Fibroblast of peridontal ligament (primary cell): ENCODE measurements around the gene LHPP.
A peak's percentile ranks its signal among the peaks of the same experiment; 100 is the strongest.
"Not testable (repeated sequence)": the region's sequence is repeated elsewhere in the genome, so short reads cannot be mapped to it uniquely, and the experiment has no call there.

ENCODE experiments used
- DNase-seq: peaks from one replicate; pipeline ENCODE4 v3.0.0-alpha.2; 2010; ENCODE audit errors: extremely low read depth

LHPP gene

DNA sequence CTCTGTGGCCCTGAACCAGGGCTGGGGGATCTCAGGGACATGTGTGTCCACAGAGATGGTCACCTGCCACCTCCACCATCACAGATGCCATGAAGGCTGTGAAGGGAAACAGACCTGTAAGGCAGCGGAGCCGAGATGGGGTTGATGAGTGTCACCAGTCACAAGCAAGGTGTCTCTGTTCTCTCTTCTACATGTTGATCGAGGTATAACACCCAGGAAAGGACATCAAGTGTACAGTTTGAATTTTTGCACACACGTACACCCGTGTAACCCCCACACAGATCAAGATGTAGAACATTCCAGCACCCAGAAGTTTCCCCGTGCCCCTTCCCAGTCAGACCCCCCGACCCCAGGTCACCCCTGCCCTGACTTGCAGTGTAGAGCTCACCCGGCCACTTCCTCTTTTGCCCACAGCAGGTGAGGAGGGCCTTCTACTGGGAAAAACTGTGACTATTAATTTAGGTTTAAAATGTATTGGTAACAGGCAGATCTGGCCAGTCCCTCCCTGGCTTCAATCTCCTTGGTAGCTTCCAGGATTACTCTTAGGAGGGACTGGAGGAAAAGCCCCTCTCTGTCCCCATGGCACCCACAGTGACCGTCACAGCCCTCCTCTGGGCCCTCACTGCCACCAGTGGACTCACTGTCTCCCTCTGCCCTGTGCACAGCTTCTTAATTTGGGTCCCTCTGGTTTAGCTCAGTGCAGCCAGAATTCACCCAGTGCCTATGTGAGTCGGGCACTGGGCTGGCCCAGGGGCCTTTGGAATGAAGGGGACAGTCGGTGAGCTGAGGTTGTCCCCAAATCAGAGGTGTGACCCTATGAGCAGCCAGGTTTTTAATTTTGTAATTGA, 108.2 kb downstream of the LHPP start:
- DNase-seq = no peak

DNA sequence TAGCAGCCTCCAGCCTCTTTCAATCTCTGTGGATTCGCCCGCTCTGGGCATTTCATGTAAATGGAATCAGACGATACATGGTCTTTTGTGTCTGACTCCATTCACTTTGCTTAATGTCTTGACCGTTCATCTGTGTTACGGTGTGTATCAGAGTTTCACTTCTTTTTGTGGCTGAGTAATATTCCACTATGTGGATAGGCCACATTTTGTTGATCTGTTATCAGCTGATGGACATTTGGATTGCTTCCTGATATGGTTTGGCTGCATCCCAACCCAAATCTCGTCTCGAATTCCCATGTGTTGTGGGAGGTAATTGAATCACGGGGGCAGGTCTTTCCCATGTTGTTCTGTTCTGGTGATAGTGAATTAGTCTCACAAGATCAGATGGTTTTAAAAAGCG, 109.0 kb downstream of the LHPP start:
- DNase-seq = no peak

DNA sequence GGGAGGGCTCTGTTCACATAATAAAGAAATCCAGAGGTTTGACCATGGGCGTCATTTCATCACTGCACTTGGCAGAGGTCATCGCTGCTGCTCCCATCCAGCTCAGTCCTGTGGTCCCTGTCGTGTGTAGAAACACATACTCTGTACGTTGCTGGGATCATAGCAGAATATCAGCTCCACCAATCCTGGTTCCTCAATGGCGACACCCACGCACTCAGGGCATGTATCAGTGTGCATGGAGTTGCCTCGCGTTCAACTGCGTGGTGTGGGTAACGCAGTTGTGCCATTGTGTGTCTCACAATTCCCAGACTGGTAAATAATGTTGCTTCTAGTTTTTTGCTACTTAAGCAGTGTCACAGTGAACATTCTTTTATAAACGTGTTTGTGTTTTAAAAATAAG, 111.1 kb downstream of the LHPP start:
- DNase-seq = no peak

DNA sequence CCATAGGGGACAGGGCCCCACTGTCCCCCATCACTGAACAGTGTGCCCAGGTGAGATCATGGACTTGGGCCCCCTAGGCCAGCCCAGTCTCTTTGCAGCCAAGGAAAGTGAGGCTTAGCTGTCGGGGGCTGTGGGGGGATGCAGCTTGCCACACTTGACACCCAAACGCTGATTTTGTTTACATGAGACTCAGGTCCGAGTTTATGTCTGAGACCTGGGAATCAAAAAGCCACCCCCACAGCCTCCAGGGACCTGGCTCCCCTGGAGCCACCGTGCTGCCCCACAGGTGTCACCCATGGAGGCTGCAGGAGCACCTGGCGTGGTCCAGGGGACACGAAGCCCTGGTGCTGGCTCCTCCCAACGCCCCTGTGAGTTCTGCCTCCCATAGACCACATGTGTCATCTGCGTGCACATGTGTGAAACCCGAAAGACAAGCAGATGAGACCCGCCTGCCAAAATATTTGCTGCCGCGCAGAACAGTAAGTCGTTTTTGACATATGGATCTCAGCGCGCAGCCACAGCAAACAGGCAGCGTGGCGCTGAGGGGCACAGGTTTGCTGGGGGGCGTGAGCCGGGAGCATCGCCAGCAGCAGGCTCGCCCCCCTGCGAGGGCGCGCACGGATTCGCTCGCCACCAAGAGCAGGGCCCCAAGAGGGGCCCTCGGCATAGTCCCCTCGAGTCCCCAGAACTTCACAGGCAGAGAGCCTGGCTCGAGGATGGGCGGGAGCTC, 112.3 kb downstream of the LHPP start:
- no peak for DNase-seq

DNA sequence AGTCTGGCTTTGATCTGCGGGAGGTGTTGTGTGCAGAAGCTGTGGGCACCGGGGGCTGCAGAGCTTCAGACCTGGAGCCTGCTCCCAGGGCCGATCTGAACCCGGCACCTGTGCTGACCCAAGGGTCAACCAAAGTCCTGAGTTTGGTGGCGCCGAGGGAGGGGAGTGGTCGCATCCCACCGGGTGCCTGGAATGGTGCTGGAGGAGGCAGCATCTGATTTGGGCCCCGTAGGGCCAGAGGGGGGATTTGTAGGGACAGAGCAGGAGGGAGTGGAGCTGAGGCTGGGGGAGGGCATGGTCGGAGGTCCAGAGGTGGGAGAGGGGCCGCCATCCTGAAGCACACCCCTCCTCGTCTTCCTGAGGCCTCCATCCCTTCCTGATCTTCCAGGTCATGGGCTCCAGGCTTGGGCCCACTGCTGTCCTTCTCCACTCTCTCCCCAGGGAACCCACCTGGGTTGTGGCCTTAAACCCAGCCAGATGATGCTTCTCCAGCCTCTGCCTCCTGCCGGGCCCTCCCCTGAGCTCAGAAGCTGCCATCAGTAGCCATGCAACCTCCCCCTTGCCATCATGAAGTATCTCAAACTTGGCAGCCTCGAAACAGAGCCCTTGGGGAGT, 112.9 kb downstream of the LHPP start:
- DNase-seq = no peak

DNA sequence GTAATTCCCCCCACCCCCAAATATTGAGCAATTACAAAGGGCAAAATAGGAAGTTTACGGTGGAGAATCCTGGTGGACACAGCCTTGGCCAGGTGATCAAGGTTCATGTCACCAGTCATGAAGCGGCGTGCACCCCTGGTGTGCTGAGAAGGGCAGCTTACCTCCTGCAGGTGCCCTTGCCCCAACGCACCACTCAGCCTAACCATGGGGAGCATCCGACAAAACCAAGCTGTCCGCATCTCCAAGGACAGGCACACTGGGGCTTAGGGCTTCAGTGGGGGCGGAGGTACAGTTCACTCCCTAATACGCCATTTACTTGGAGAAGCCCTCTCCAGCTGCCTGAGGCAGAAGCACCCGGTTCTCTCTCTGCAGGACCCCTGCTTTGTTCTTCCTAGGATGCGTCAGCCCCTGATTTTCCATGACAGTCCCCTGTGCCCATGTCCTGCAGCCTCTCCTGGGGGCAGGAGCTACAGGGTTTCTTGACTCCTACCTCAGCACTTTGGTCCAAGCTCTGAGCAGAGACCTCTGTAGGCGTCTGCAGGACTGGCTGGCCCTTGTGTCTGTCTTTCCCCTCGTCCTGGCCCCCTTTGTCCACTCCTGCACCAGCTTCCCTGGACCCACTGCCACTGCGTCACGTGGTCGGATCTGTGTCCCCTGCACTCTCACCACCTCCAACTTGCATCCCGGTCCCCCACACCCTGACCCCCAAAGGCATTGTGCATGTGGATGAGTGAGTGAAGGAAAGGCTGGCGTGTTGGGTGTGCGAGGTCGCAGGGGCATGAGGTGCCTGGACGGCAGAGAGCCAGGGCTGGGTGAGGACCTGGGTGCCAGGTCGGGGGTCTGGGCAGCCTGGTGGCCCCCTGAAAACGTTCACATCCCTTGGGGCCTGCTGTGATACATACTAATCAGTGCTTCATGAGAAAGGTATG, 113.7 kb downstream of the LHPP start:
- DNase-seq = no peak

DNA sequence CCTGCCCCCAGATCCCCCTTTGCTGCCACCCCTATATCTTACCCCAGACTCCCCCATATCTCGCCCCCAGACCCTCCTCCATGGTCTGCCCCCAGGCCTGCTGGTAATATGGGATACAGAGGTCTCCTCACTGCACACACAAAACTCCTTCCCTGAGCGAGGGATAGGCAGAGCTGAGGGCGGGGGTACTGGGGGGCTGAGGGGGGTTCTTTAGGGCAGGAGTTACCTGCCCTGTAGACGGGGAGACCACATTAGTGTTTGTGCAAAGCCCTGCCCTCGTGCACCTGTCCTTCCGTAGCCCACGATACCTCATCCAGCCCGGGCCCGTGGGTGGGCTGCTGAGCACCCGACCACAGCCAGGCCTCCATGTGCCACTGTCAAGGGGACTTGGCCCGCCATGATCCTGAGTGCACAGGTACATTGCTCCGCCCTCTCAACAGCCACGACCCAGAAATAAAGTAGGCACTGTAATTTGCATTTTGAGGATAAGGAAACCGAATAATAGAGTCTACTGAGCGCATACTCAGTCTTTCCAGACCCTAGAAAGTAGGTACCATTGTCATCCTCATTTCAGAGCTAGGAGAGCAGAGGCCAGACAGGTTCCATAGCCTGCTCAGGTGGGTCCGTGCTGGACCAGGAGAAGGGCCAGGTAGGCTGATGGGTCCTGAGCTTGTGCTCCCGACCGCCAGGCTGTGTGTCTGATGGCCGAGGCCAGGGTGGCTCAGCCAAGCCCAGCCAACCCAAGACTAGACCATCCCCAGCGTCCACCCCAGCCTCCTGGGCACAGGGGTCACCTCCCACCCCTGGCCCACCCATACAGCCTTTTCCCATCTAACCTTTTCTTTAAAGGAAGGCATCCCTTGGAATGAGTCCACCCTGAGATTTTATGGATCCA, 115.2 kb downstream of the LHPP start:
- no peak for DNase-seq

DNA sequence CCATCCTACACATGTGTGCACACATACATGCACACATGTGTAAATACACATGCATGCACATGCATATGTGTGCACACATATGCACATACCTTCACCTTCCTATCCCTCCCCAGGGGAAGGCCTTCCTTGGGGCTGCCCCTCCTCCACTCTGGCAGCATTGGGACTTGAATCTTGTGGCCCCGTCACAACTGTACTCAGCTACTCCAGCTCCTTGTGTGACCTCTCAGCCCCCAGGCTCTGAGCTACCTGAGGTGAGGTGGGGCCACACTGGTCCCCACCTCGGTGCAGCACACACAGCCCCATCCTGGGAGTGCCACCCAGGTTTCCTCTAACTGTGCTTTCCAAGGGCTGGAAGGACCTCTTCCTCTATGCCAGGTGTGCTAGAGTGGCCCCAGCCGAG, 116.0 kb downstream of the LHPP start:
- no peak for DNase-seq

DNA sequence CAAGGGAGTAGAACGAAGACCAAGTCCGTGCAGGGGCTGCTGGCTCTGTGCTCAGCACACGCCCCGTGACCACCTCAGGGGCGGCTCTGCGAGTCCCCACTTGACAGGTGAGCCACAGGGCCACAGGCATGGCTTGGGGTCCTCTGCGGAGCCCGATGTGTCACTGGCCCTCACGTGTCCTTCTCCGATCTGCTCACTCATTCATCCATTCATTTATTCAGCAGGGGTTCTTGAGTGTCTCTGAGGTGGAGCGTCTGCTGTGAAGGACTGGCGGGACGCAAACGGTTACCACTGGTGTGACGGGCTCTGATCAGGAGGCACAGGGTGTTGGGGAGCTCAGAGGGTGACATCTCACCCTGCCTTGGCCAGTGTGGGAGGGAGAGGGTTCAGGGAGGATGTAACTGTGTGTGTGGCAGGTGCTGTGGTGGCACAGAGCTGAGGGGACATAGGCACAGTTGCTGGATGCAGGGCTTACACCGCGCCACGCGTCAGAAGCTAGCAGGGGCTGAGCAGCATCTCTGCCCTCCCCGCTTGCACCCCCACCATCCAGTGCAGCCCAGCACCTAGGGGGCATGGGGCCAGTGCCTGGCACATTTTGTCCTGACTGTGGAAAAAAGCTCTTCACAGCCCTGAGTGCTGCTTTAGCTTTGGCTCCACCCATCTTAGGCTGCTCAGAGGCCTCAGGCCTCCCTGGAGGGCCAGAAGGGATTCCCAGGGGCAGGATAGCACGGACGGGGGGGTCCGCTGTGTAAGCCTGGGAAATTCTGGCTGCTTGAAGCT, 116.8 kb downstream of the LHPP start:
- DNase-seq = no peak

DNA sequence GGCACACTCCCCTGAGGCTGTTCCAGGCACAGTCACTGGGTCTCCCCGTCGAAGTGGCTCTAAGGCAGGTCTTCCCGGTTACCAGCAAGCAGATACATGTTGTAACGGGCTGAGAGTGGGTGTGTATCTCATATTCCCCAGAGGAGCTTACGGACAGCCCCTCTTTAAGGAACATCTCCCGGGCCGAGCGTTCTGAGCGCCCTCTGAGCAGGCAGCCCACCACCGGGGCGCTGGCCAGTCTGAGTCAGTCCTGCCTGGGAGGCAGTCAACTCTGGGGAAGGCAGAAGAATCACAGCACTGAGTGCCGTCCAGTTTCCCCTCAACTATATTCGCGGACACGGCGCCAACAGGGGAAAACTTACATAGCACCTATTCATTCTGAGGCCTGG, 117.4 kb downstream of the LHPP start:
- no peak for DNase-seq

DNA sequence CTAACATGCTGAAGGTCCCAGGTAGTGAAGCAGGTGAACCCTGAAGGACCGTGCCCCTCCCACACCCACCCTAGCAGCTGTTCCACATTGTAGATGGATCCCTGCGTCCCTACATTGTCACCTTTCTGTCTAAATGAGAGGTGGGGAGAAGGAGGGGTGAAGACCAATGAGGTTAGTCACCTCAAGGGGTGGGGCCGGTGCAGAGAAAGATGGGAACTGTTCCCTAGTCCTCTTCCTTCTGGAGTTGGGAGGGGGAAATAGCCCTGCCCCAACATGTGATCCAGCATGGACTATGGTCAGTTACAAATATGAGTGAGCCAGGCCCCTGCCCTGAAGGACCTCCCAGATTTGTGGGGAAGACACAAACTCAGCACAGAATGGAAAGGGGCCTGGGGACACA, 124.5 kb downstream of the LHPP start:
- no peak for DNase-seq

DNA sequence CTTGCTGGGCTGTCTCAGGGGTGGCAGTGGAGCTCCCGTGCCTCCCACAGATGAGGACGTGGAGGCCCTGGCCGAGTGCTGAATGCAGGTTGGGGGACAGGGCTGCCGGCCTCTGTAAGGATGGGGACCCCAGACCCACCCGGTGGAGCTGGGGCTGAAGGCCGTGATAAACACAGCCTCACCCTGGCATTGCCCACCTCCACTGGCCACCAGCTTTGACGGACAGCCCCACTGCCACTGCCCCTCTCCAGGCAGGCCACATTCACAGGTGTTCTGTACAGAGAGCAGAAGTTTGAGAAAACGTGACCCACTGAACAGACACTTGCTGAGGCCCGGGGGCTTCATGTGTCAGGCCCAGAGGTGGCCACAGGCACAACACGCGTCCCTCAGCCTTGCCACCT, 126.2 kb downstream of the LHPP start:
- DNase-seq = no peak

DNA sequence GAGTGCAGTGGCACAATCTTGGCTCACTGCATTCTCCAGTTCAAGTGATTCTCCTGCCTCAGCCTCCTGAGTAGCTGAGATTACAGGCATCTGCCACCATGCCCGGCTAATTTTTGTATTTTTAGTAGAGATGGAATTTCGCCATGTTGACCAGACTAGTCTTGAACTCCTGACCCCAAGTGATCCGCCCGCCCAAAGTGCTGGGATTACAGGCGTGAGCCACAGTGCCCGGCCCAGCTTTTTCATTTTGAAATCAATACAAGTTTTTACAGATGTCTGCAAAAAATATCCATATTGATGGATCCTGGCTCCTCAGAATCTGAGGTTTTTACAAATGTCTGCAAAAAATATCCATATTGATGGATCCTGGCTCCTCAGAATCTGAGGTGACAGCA, 126.7 kb downstream of the LHPP start:
- DNase-seq = not testable (repeated sequence)

DNA sequence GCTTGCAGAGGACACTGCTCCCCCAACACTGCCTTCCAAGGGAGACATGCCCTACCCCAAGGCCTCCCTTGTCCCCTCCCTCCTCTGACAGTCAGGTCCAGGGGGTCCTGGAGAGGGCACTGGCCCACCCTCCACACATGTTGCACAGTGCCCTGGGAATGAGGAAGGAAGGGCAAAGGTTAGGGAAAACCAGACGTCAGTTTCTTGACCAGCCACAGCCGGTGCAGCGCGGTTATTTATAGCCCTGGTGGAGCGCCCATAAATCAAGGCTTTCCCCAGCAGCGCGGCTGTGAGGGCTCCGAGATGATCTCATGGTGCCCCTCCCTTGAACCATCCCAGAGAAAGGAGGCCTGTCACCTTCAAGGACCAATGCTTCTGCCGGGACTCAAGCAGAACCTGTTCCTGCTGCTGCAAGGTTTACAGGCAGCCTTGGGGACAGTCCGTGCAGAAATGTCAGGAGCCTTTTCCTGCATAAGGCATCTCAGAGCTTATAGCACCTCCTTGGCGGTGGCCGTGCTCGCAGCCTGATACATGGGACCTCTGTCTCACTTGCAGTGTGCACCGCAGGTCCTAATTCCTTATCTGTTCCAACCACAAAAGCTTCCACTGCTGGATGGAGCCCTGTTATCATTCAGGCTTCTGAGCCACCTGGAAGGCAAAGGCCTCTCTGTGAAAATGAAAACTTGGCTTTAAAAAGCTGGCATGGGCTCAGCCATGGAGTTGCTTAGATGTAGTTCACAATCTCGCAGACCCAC, 127.3 kb downstream of the LHPP start:
- DNase-seq = no peak

DNA sequence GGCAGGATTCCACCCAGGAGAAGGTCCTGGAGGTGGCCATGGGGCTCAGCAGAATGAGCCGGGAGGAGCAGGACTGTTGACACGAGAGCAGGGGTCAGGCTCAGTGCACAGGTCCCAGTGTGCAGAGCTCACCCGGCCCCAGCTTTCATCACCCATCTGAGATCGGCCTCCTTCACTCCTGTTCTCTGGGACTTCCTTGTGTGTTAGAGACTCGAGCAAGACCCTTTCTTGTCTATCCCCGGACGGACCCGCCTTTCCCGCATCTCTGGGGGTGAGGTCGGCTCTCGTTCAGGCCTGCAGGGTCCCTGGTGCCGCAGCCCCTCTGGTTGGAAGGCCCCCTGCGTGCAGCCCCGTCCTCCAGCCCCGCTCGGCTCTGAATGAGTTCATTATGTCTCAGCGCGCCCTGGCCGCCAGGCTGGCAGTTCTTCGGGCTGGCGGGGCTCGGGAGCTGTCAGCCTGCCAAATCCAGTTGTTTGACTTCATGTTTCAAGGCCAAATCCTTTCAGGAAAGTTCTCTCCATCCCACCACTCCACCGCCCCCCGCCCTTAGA, 127.9 kb downstream of the LHPP start:
- DNase-seq = peak; percentile 3

DNA sequence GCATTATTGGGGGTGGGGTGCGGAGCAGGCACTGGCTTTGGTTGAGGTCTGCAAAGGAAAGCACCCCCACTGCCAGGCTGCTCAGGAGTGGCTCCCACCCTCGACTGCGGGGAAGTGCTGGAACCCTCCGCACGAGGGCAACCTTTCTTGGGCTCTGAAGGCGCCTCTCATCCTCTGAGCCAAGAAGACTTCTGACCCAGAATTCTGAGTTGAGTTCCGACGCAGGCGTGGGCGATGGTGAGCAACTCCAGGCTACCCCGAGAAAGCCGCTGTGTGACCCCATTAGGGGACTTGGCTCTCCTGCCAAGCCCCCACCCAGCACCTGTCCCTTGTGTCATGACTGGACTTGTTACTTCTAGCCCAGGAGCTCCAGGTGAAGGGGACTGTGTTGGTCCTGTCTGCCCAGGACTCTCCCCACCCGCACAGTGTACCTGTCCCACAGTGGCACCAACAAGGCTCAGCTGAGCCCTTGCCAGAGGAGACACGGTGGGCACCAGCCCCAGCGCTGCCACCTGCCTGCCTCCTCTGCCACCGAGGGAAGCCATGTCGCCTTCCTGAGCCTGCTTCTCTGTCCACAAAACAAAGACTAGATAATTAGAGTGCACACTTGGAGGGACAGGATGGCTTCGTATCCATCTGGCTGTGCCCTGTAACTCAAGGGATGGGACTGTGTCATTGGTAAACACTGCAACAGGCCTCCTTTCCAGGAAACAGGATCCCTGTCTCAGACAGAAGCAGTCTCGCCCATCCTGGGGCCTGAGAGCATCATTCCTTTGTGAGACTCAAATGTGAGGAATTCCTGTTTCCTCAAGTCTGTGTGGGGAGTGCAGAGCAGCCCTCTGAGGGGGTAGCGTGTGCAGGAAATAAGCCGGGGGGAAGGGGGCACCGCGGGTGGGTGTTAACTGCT, 128.8 kb downstream of the LHPP start:
- DNase-seq = no peak

DNA sequence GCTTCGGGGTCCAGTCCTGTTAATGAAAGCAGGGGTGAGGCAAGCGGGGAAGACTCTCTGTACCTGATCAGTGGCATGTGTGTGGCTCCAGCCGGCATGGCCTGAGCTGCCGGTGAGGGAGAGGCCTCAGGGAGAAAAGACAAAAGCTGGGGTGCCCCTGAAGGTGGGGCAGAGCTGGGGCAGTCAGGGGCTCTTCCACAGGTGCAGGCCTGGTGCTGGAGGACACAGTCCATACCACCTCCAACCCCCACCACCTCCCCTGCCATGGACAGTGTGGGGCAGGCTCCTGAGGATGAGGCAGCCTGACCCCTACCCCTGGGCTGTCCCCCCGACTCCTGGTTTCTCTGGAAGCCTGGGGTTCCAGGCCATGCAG, 129.5 kb downstream of the LHPP start:
- DNase-seq = no peak

DNA sequence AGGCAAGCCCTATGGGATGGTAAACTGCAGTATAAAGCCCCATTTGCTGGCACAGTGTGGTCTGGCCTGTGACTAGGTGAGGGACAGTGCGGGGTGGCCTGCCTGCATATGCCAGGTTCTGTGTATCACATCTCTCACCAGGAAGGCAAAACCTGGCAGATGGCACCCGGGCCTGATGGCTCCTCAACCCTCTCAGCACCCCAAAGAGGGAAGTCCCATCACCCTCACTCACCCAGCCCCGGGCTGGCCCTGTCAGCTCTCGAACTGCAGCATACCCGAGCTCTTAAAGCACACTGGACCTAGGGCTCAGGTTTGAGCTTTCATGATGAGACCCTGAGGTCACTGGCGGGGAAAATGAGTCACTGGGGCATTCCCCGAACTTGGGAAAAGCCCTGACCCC, 130.5 kb downstream of the LHPP start:
- no peak for DNase-seq
